SU-DHL-6 (cell line): ENCODE data around the gene THAP12.
A peak's percentile ranks its signal among the peaks of the same experiment; 100 is the strongest.

ENCODE experiments used
- H2AFZ ChIP-seq: fragments of 200-600 bp; sonication (generic); 2 replicates; pipeline ENCODE4 v1.6.1; 2014; ENCODE audit warnings: low read depth, mild to moderate bottlenecking, moderate library complexity, mixed read lengths, antibody characterized with exemption, low read length; ENCODE audit not compliant: severe bottlenecking
- H3F3A ChIP-seq: fragments of 200-600 bp; shearing (Covaris generic); 2 replicates; pipeline ENCODE4 v1.6.0; 2016; ENCODE audit warnings: antibody characterized with exemption, mild to moderate bottlenecking; ENCODE audit not compliant: insufficient read depth
- H3K27ac ChIP-seq: fragments of 200-600 bp; sonication (generic); 2 replicates; pipeline ENCODE4 v1.5.1; 2016; ENCODE audit warnings: low read depth, mild to moderate bottlenecking, low read length, moderate library complexity, mixed read lengths
- H3K27me3 ChIP-seq: fragments of 200-600 bp; sonication (generic), shearing (Covaris generic); 2 replicates; pipeline ENCODE4 v1.6.0; 2014; ENCODE audit warnings: mild to moderate bottlenecking, low read length
- H3K36me3 ChIP-seq: fragments of 200-600 bp; sonication (generic); 2 replicates; pipeline ENCODE4 v1.6.1; 2014; ENCODE audit warnings: mild to moderate bottlenecking, low read length, mixed read lengths
- H3K4me2 ChIP-seq: fragments of 300-600, 200-600 bp; shearing (Covaris generic), sonication (generic); 2 replicates; pipeline ENCODE4 v1.6.0; 2014; ENCODE audit warnings: low read length, low read depth, mild to moderate bottlenecking; ENCODE audit not compliant: poor library complexity, severe bottlenecking
- H3K4me3 ChIP-seq: fragments of 200-600 bp; sonication (generic); 2 replicates; pipeline ENCODE4 v1.5.1; 2014; ENCODE audit warnings: antibody characterized with exemption, low read length, mild to moderate bottlenecking, mixed read lengths; ENCODE audit not compliant: insufficient read depth, poor library complexity, severe bottlenecking
- H3K79me2 ChIP-seq: fragments of 200-600 bp; sonication (generic); 2 replicates; pipeline ENCODE4 v1.6.1; 2014; ENCODE audit warnings: mild to moderate bottlenecking, low read length, moderate library complexity; ENCODE audit not compliant: insufficient read depth
- H3K9ac ChIP-seq: fragments of 200-600 bp; sonication (generic); 2 replicates; pipeline ENCODE4 v1.7.0; 2014; ENCODE audit warnings: mild to moderate bottlenecking, low read length
- H3K9me2 ChIP-seq: fragments of 200-600 bp; sonication (generic); replicated peaks from 2 replicates; pipeline ENCODE4 v1.6.1; 2014; ENCODE audit warnings: low read length; ENCODE audit not compliant: insufficient read depth
- H3K9me3 ChIP-seq: fragments of 200-600 bp; sonication (generic); 2 replicates; pipeline ENCODE4 v1.6.1; 2014; ENCODE audit warnings: low read length, mixed read lengths; ENCODE audit not compliant: insufficient read depth
- H4K20me1 ChIP-seq: fragments of 200-600 bp; sonication (generic); 2 replicates; pipeline ENCODE4 v1.6.1; 2014; ENCODE audit warnings: low read depth, mild to moderate bottlenecking, antibody characterized with exemption, low read length, moderate library complexity, mixed read lengths
- EZH2phosphoT487 ChIP-seq: fragments of 200-600 bp; sonication (generic), shearing (Covaris generic); conservative IDR thresholded peaks from 2 replicates; pipeline ENCODE4 v1.6.1; 2018; ENCODE audit warnings: mild to moderate bottlenecking, antibody characterized with exemption, low read length, moderate library complexity, mixed read lengths
- TF ChIP-seq, protein P1 (sequence below): fragments of 200-600 bp; sonication (generic); IDR thresholded peaks from one replicate; pipeline ENCODE4 v1.5.1; 2017; ENCODE audit warnings: antibody characterized with exemption, mild to moderate bottlenecking, low read length, moderate library complexity; ENCODE audit not compliant: insufficient read depth, poor library complexity, severe bottlenecking

Gene THAP12

DNA sequence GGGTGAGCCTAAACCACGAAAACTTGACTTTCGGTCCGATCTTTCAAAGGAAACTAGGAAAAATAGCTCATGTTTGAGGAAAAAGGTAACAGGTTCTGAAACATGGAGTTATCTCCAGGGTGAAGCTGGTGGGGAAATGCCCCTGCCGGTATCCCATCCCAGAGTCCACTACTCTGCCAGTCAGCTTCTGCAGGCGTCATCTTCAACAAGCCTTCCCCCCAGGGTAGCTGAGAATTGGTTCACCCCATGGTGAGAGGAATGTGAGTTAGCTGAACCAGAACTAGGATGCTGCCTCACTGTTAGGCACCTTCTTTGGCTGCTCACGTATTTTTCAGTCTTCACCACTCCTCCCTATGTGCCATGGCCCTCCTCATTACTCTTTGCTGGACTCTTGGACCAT is 1.3 kb upstream of the THAP12 start:
- H3K9me2 ChIP-seq, result no peaks in the 10 kb centered on the region
- H3K9ac ChIP-seq, result peak overlapping the region; percentile 62
- peak overlapping the region; percentile 61 for H3K4me3 ChIP-seq
- H4K20me1 ChIP-seq, result peaks cover 5% of the 10 kb centered on the region; the same call in 1 of the 2 replicates
- no peaks in the 10 kb centered on the region for H3K27me3 ChIP-seq
- H3K79me2 ChIP-seq, result peaks cover 40% of the 10 kb centered on the region
- no peak overlapping the region for H3K27ac ChIP-seq
- 0 out of 2 replicates have a peak, but pooled peaks cover 3% of the 10 kb centered on the region for H3F3A ChIP-seq
- H2AFZ ChIP-seq, result no peak overlapping the region
- no peaks in the 10 kb centered on the region for H3K36me3 ChIP-seq
- H3K4me2 ChIP-seq, result peak overlapping the region; percentile 87
- H3K9me3 ChIP-seq, result no peaks in the 10 kb centered on the region
- no peak for TF ChIP-seq EZH2phosphoT487
- TF ChIP-seq, protein P1, sequence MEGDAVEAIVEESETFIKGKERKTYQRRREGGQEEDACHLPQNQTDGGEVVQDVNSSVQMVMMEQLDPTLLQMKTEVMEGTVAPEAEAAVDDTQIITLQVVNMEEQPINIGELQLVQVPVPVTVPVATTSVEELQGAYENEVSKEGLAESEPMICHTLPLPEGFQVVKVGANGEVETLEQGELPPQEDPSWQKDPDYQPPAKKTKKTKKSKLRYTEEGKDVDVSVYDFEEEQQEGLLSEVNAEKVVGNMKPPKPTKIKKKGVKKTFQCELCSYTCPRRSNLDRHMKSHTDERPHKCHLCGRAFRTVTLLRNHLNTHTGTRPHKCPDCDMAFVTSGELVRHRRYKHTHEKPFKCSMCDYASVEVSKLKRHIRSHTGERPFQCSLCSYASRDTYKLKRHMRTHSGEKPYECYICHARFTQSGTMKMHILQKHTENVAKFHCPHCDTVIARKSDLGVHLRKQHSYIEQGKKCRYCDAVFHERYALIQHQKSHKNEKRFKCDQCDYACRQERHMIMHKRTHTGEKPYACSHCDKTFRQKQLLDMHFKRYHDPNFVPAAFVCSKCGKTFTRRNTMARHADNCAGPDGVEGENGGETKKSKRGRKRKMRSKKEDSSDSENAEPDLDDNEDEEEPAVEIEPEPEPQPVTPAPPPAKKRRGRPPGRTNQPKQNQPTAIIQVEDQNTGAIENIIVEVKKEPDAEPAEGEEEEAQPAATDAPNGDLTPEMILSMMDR, result no peak

DNA sequence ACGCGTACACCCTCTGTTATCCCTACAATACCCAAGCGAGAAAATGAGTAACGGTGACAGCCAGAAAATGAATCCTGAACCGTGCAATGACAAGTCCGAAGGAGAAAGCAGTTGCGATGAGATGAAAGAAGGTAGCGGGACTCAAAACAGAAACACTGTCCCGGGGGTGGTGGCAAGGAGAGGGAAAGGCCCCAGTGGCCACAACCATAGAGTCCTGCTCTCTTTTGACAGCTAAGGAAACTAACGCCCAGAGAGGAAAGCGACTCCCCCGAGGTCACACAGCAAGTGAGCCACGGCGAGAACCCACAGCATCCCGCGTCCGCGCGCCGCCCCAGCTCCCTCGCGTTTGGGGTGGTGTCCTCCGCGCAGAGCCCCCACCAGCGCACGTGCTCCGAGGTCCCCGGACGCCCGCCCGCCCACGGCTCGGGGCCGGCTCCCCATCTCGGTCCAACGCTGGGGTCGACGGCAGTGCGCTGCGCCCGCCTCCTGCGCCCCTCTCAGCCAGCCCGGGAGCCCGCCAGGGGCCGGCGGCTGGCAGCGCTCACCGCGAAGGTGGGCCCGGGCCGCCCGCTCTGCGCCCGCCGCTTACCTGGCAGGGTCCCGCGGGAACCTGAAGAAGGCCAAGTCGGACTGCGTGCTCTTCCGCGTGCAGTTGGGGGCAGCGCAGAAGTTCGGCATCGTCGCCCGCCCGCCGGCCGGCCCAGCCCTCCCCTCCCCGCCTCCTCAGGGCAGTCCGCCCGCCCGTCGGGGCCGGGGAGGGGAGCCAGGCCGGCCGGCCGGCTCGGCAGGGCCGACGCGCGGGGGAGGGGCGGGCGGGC is 564 bp downstream of the THAP12 start:
- H3K27me3 ChIP-seq, result no peaks in the 10 kb centered on the region
- H3F3A ChIP-seq, result 0 out of 2 replicates have a peak, but pooled peaks cover 3% of the 10 kb centered on the region
- no peaks in the 10 kb centered on the region for H3K36me3 ChIP-seq
- peak overlapping the region; percentile 75 for H3K27ac ChIP-seq
- no peaks in the 10 kb centered on the region for H3K9me3 ChIP-seq
- peak overlapping the region; percentile 99 for H3K4me3 ChIP-seq
- peaks cover 58% of the 10 kb centered on the region for H3K79me2 ChIP-seq
- H3K9ac ChIP-seq, result peak overlapping the region; percentile 83
- peak overlapping the region; percentile 93 for H3K4me2 ChIP-seq
- no peaks in the 10 kb centered on the region for H3K9me2 ChIP-seq
- peaks cover 14% of the 10 kb centered on the region; the same call in 1 of the 2 replicates for H4K20me1 ChIP-seq
- peak overlapping the region; percentile 44 for H2AFZ ChIP-seq
- TF ChIP-seq EZH2phosphoT487, result no peak
- TF ChIP-seq, protein P1, result no peak

DNA sequence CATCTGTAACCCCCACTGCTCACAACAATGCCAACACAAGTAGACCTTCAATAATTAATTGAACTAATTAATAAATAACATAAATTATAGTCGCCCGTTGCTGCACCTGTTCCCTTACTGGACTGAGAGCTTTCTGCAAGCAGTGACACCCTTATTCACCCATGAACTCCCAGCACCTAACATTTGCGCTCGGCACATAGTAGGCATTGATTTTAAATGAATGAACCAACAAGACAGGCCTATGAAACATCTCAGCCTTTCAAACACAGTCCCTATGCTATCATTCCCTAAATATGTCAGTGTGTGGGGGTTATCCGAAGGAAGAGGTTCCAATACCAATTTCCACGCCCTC is 1.1 kb downstream of the THAP12 start:
- H2AFZ ChIP-seq, result no peak overlapping the region
- H3K9ac ChIP-seq, result peak overlapping the region; percentile 83
- peaks cover 18% of the 10 kb centered on the region; the same call in 1 of the 2 replicates for H4K20me1 ChIP-seq

More for the DNA sequence above, 1.1 kb downstream of the THAP12 start:
- Histone ChIP-seq H3K9me2 (no peaks in the 10 kb centered on the region), H3K79me2 (peaks cover 64% of the 10 kb centered on the region), H3K27me3 (no peaks in the 10 kb centered on the region), H3K4me3 (peak overlapping the region; percentile 99), H3K36me3 (no peaks in the 10 kb centered on the region), H3F3A (0 out of 2 replicates have a peak, but pooled peaks cover 3% of the 10 kb centered on the region), H3K4me2 (peak overlapping the region; percentile 93), H3K9me3 (no peaks in the 10 kb centered on the region), H3K27ac (peak overlapping the region; percentile 75)
- no peak for TF ChIP-seq EZH2phosphoT487
- TF ChIP-seq, protein P1, result no peak
